OCI-LY7 (cell line): ENCODE data around the gene KRT16.

Experiments used
- CTCF ChIP-seq: fragments of 200-600 bp; sonication (generic); conservative IDR thresholded peaks from 2 replicates; pipeline ENCODE4 v1.5.1; 2014; ENCODE audit warnings: mild to moderate bottlenecking, antibody characterized with exemption, low read length, moderate library complexity, mixed read lengths
- EZH2phosphoT487 ChIP-seq: fragments of 200-600 bp; sonication (generic); IDR thresholded peaks from 2 replicates; pipeline ENCODE4 v1.6.1; 2018; ENCODE audit warnings: low read depth, borderline replicate concordance, mild to moderate bottlenecking, mixed run types, antibody characterized with exemption, low read length, moderate library complexity, mixed read lengths

DNA sequence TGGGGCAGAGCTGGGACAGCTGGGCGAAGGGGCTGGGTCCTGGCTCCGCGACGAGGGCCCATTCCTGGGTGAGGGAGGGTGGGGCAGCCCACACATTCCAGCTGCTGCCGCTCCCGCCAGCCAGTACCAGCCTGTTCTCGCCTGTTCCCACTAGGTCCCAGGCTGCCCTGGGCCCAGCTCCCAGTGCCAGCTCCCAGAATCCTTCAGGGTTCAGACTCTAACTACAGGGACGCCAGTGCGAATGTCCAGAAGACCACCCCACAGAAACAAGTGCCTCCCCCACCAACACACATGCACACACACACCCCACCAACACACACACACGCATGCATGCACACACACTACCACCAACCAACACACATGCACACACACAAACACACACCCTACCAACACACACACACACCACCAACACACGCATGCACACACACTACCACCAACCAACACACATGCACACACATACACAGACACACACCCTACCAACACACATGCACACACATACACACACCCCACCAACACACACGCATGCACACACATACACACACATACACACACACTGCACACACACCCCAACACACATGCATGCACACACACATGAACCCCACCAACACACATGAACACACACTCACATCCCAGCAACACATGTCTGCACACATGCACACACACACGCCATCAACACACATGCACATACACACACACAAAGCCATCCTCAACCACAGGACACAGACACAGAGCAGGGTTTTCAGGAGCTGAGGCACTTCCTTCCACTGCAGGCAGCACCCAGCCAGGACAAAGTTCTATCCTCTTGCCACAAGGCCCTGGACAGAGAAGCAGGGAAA is 39.3 kb upstream of the KRT16 start:
- TF ChIP-seq CTCF (no peak), EZH2phosphoT487 (no peak)
